ENCODE data around the gene ADAP1. TPM values are rescaled to one million over a fixed set of nuclear protein-coding genes. Genes with fewer than 3 reads are reported as not detected.

The ADAP1 gene
- total and polyA plus RNA-seq, 2 of the 8 experiments (the other 6 are each of a cell fraction or from before 2014, with no cell fraction given) = 5.8 to 6.1 TPM

DNA sequence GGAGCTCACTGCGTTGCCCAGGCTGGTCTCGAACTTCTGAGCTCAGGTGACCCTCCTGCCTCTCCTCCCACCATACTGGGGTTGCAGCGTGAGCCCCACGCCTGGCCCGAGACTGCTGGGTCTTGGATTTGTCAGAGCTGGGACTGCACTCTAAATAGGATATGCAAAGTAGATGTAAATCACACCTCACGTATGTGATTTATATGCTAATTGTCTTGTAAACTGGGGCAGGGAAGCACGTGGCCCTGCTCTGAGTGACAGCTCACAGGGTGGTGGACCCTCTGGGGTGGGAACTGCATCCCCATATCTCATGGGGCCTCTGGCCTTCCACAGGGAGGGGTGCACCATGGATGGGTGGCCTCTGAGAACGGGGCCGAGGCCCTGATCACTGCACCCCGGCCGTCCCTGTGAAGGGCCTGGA, 44.0 kb downstream of the ADAP1 start (continued):
- TF ChIP-seq, protein P1, sequence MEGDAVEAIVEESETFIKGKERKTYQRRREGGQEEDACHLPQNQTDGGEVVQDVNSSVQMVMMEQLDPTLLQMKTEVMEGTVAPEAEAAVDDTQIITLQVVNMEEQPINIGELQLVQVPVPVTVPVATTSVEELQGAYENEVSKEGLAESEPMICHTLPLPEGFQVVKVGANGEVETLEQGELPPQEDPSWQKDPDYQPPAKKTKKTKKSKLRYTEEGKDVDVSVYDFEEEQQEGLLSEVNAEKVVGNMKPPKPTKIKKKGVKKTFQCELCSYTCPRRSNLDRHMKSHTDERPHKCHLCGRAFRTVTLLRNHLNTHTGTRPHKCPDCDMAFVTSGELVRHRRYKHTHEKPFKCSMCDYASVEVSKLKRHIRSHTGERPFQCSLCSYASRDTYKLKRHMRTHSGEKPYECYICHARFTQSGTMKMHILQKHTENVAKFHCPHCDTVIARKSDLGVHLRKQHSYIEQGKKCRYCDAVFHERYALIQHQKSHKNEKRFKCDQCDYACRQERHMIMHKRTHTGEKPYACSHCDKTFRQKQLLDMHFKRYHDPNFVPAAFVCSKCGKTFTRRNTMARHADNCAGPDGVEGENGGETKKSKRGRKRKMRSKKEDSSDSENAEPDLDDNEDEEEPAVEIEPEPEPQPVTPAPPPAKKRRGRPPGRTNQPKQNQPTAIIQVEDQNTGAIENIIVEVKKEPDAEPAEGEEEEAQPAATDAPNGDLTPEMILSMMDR (IDR thresholded peaks at IDR 0.05; ENCODE audit: control extremely low read depth in 1 of 3, insufficient read depth in 1 of 3, low read depth in 1 of 3, low read length in 3 of 3) = no peak
- TF ChIP-seq SUZ12 (IDR thresholded peaks at IDR 0.05; ENCODE audit: low read length) (no peak), BCL11A (IDR thresholded peaks at IDR 0.05; ENCODE audit: low read depth in 2 of 2, low read length in 2 of 2) (no peak), EP300 (IDR thresholded peaks at IDR 0.05; ENCODE audit: borderline replicate concordance in 1 of 2, low read depth in 2 of 2, low read length in 2 of 2) (no peak)
